ENCODE results near the gene IL17C. TPM values are rescaled to one million over a fixed set of nuclear protein-coding genes. Genes with fewer than 3 reads are reported as not detected.

The IL17C gene
- total and polyA plus RNA-seq, 9 of the 15 experiments (the other 6 are each of a cell fraction or from before 2014, with no cell fraction given), result not detected

GRCh38 chr16:88645941-88646340 is 7.6 kb downstream of the IL17C start:
- POLR2A ChIA-PET, result no interaction called here
- 92% methylated on average over 23 of the region's 23 CpGs for WGBS (ENCODE audit: insufficient coverage, low coverage, missing lambda C conversion rate)
- H3K79me2 ChIP-seq (ENCODE audit: control insufficient read depth, insufficient read depth, low read length), result peaks cover 24% of the 10 kb centered on the region

More at GRCh38 chr16:88645941-88646340, 7.6 kb downstream of the IL17C start:
- intact Hi-C loops (cut with micrococcal nuclease), result no loop called here
- Histone ChIP-seq H2AFZ (ENCODE audit: low read depth, low read length) (no peak overlapping the region), H3K27me3 (ENCODE audit: control insufficient read depth in 2 of 2, insufficient read depth in 2 of 2, low read length in 2 of 2) (no peaks in the 10 kb centered on the region), H3K9me1 (ENCODE audit: control insufficient read depth, insufficient read depth, low read length) (no peaks in the 10 kb centered on the region), H3K4me2 (ENCODE audit: insufficient read depth, low read length) (no peak overlapping the region), H3K4me3 (no peak overlapping the region), H3K9ac (ENCODE audit: insufficient read depth in 1 of 2, low read depth in 2 of 2, low read length in 2 of 2) (no peak overlapping the region; a peak in 1 of 4 replicates), H3K9me3 (replicated peaks; ENCODE audit: control insufficient read depth, insufficient read depth, low read depth, low read length) (no peaks in the 10 kb centered on the region), H3K36me3 (ENCODE audit: control insufficient read depth, insufficient read depth, low read length) (peaks cover 38% of the 10 kb centered on the region; the same call in 2 of the 3 replicates), H4K20me1 (replicated peaks; ENCODE audit: control insufficient read depth, insufficient read depth, low read length) (peaks cover 5% of the 10 kb centered on the region; the same call in 1 of the 2 replicates), H3K4me1 (replicated peaks in 1 of 2; ENCODE audit: control insufficient read depth in 2 of 2, insufficient read depth in 2 of 2, low read length in 2 of 2) (peaks cover 0 to 80% of the 10 kb centered on the region in 2 experiments; a peak in 3 of 5 replicates), H3K27ac (ENCODE audit: extremely low read depth, low read depth, low read length) (no peak overlapping the region)
- no TSS peak for BruUV-seq (replicated peaks)
- FAIRE-seq, result no peak
- TF ChIP-seq SIN3A (IDR thresholded peaks at IDR 0.05; ENCODE audit: borderline replicate concordance in 2 of 2, control insufficient read depth in 1 of 2, low read depth in 2 of 2, low read length in 2 of 2) (no peak), ZBTB33 (CRISPR knock-in tag; IDR thresholded peaks at IDR 0.05) (0 out of 2 replicates have a peak, but pooled peaks have one; percentile 58), POLR2G (IDR thresholded peaks at IDR 0.05; ENCODE audit: low read depth, low read length) (peak; percentile 63), ASH1L (IDR thresholded peaks at IDR 0.05; ENCODE audit: borderline replicate concordance, low read depth, partially characterized antibody) (no peak), NONO (IDR thresholded peaks at IDR 0.05; ENCODE audit: low read depth in 2 of 2, low read length in 1 of 2) (no peak), RUNX1 (IDR thresholded peaks at IDR 0.05; ENCODE audit: low read depth) (no peak)
- CTCF ChIA-PET (ENCODE audit: low intra/inter-chr PET ratio), result no interaction called here
- in situ Hi-C loops (cut with MboI), result no loop called here
- no peak for ATAC-seq
- no peak for DNase-seq (ENCODE audit: extremely low read depth in 1 of 4, low spot score in 3 of 4)

All from K562 (cell line).